Calu3 (cell line): ENCODE results near the gene ANKRD55. TPM values are rescaled to one million over a fixed set of nuclear protein-coding genes. Genes with fewer than 3 reads are reported as not detected.

Source experiments
- BruUV-seq: library from RNA; stranded (reverse); fragments of 400-500 nt; replicated peaks from 2 replicates; lab custom pipeline; 2021; lab: Mats Ljungman, UMichigan
- CTCF ChIA-PET: fragments of 300-600 bp; sonication (Branson Sonifier 250); formaldehyde crosslinking; loops from one replicate; lab custom pipeline; 2022; ENCODE audit warnings: antibody characterized with exemption; lab: Charles Lee
- DNase-seq: peaks from one replicate; pipeline ENCODE4 v3.0.0; 2022
- H3K27ac Mint-ChIP-seq: one replicate; pipeline ENCODE4 v1.8.0; 2022; ENCODE audit warnings: mixed read lengths; ENCODE audit not compliant: unreplicated experiment
- H3K27me3 Mint-ChIP-seq: one replicate; pipeline ENCODE4 v1.8.0; 2022; ENCODE audit warnings: mixed read lengths; ENCODE audit not compliant: unreplicated experiment
- H3K36me3 Mint-ChIP-seq: one replicate; pipeline ENCODE4 v1.8.0; 2022; ENCODE audit warnings: mild to moderate bottlenecking, moderate library complexity, mixed read lengths; ENCODE audit not compliant: insufficient read depth, unreplicated experiment
- H3K4me1 Mint-ChIP-seq: one replicate; pipeline ENCODE4 v1.8.0; 2022; ENCODE audit warnings: mild to moderate bottlenecking, low read depth, mixed read lengths; ENCODE audit not compliant: unreplicated experiment
- H3K4me3 Mint-ChIP-seq: one replicate; pipeline ENCODE4 v1.8.0; 2022; ENCODE audit warnings: mild to moderate bottlenecking, low read depth, moderate library complexity, mixed read lengths; ENCODE audit not compliant: unreplicated experiment
- H3K9me3 Mint-ChIP-seq: one replicate; pipeline ENCODE4 v1.8.0; 2022; ENCODE audit warnings: low read depth, mixed read lengths; ENCODE audit not compliant: unreplicated experiment
- intact Hi-C: fragments of 100-400 bp; cut with micrococcal nuclease; formaldehyde crosslinking; loops from one replicate; pipeline ENCODE4 v1.10.0; 2022; ENCODE audit not compliant: unreplicated experiment
- total RNA-seq: library from RNA; stranded (reverse); gene quantifications from 2 replicates; pipeline ENCODE4 v1.2.3, GENCODE V29; 2022
- TF ChIP-seq, protein P1 (sequence below): fragments of 200-600 bp; IDR thresholded peaks from one replicate; pipeline ENCODE4 v1.8.0; 2022; ENCODE audit warnings: antibody characterized with exemption; ENCODE audit not compliant: unreplicated experiment

The ANKRD55 gene
- total RNA-seq, 1 experiment from 2014 or later, result not detected

DNA sequence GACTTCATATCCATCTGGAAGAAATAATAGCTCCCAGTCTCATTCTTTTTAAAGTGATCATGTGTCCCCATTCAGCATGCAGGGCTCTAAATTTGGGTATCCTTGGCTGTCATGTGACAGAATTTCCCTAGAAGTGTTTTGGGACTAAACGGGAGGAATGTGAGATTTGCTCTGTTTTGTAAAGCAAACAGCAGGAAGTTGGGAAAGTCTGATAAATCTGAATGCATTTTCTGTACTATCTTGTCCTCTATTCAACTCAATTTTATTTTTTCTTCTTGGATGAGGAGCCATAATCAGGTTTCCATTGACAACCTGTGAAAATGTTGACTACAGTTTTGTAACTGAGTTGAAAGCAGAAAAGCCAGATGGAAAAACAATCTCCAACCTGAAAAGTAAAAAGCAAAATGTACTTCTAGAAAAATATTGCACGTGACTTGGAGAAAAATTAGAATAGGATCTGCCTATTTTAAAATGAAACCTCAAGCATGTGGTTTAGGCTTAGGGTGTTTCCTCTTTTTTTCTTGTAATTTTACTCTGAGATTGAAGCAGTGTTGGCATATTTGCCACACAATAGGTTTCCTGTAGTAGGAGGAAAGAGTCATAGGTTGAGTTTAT lies 162.2 kb downstream of the ANKRD55 start:
- TF ChIP-seq, protein P1, sequence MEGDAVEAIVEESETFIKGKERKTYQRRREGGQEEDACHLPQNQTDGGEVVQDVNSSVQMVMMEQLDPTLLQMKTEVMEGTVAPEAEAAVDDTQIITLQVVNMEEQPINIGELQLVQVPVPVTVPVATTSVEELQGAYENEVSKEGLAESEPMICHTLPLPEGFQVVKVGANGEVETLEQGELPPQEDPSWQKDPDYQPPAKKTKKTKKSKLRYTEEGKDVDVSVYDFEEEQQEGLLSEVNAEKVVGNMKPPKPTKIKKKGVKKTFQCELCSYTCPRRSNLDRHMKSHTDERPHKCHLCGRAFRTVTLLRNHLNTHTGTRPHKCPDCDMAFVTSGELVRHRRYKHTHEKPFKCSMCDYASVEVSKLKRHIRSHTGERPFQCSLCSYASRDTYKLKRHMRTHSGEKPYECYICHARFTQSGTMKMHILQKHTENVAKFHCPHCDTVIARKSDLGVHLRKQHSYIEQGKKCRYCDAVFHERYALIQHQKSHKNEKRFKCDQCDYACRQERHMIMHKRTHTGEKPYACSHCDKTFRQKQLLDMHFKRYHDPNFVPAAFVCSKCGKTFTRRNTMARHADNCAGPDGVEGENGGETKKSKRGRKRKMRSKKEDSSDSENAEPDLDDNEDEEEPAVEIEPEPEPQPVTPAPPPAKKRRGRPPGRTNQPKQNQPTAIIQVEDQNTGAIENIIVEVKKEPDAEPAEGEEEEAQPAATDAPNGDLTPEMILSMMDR, result no peak
- BruUV-seq, result no TSS peak
- Mint-ChIP-seq H3K27me3 (no peaks in the 10 kb centered on the region), H3K27ac (no peak overlapping the region), H3K4me3 (no peak overlapping the region), H3K9me3 (no peaks in the 10 kb centered on the region), H3K36me3 (no peaks in the 10 kb centered on the region), H3K4me1 (no peaks in the 10 kb centered on the region)
- no peak for DNase-seq
- CTCF ChIA-PET, result no interaction called here
- intact Hi-C loops, result no loop called here

DNA sequence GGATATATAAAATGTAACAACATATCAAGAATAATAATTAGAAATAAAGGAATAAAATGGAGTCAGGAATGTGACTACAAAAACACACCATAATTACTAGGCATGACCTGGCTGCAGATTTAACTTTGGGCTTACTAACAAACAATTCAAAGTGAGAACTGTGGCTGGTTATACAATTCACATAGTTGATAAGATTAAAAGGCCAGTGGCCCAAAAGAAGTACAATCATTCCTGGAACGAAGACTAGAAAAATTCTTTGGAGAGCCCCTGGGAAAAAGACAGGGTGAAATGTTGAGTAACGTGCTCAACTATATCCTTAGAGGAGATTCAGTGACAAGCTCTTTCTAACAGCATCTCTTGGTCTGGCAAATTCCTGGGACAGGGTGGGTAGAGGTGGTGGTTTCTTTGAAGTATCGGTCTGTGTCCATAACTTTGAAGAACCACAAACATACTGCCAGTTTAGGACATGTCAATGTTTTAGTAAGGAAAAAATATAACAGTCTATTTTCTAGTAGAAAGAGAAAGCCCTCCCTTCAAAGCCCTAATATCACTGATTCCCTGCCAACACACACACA lies 163.4 kb downstream of the ANKRD55 start:
- CTCF ChIA-PET, result interaction anchor here (0.6 kb wide), 1 partner anchor 1973 kb away, joined by 3 read pairs; no protein-coding TSS in a partner anchor
- no peak for DNase-seq
- intact Hi-C loops, result no loop called here
- no peaks in the 10 kb centered on the region for H3K27me3 Mint-ChIP-seq
- no peaks in the 10 kb centered on the region for H3K4me1 Mint-ChIP-seq
- TF ChIP-seq, protein P1, result no peak
- no peaks in the 10 kb centered on the region for H3K36me3 Mint-ChIP-seq
- no peaks in the 10 kb centered on the region for H3K9me3 Mint-ChIP-seq
- BruUV-seq, result no TSS peak
- H3K4me3 Mint-ChIP-seq, result no peak overlapping the region
- no peak overlapping the region for H3K27ac Mint-ChIP-seq

DNA sequence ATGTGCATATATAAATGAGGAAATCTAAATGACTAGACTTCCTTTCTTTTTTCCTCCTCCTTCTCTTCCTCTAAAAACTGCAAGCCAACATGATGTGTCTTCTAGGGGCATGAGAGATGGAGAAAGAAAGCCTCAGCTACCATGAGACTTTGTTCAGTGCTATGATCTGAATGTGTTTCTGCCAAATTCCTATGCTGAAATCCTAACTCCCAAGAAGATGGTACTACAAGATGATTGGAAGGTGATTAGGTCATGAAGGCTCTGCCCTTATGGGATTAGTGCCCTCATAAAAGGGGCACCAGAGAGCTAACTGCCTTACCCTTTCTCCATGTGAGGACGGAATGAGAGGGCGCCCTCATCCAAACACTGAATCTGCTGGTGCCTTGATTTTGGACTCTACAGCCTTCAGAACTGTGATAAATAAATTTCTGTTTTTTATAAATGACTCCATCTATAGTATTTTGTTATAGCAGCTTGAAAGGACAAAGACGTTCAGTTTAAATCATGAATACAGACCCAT lies 166.1 kb downstream of the ANKRD55 start:
- no TSS peak for BruUV-seq
- no peaks in the 10 kb centered on the region for H3K27me3 Mint-ChIP-seq

DNA sequence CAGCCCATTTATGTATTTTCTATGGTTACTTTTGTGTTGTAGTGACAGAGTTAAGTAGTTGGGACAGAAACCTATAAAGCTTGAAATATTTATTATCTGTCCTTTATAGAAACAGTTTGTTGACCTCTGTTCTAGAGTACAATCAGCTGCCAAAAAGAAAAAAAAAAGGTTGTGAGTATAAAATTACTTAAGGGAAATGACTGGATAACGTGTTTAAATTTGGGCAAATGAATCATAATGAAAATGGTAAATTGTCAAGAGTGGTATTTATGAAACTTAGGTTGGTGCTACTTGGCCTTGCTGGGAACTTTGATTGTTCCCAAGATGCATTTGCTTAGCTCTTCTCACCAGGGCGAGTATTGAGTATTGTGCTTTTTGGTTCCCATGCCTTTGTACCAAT lies 168.1 kb downstream of the ANKRD55 start:
- no peaks in the 10 kb centered on the region for H3K4me1 Mint-ChIP-seq
- no peaks in the 10 kb centered on the region for H3K27me3 Mint-ChIP-seq
- no peak for DNase-seq
- TF ChIP-seq, protein P1, result no peak
- intact Hi-C loops, result no loop called here
- no TSS peak for BruUV-seq
- H3K27ac Mint-ChIP-seq, result no peak overlapping the region
- H3K4me3 Mint-ChIP-seq, result no peak overlapping the region
- H3K9me3 Mint-ChIP-seq, result no peaks in the 10 kb centered on the region
- CTCF ChIA-PET, result interaction anchor here (0.5 to 0.6 kb wide), 2 partner anchors 15 to 55 kb away, joined by 3 to 4 read pairs; no protein-coding TSS in a partner anchor
- H3K36me3 Mint-ChIP-seq, result no peaks in the 10 kb centered on the region

More for the DNA sequence above, 166.1 kb downstream of the ANKRD55 start:
- intact Hi-C loops, result no loop called here
- Mint-ChIP-seq H3K9me3 (no peaks in the 10 kb centered on the region), H3K27ac (no peak overlapping the region), H3K4me1 (no peaks in the 10 kb centered on the region), H3K4me3 (no peak overlapping the region), H3K36me3 (no peaks in the 10 kb centered on the region)
- TF ChIP-seq, protein P1, result no peak
- no peak for DNase-seq
- CTCF ChIA-PET, result no interaction called here
